GM12891 (cell line): ENCODE results near the gene LCOR.
"Not testable (repeated sequence)": the region's sequence is repeated elsewhere in the genome, so short reads cannot be mapped to it uniquely, and the experiment has no call there.

ENCODE experiments used
- POLR2A ChIP-seq: IDR thresholded peaks from 2 replicates; pipeline ENCODE4 v1.6.1; 2011; ENCODE audit warnings: low read depth, low read length, control low read depth
- POLR2AphosphoS5 ChIP-seq: IDR thresholded peaks from 2 replicates; pipeline ENCODE4 v1.6.1; 2011; ENCODE audit warnings: low read depth, low read length, control low read depth
- TAF1 ChIP-seq: IDR thresholded peaks from 2 replicates; pipeline ENCODE4 v1.6.1; 2011; ENCODE audit warnings: low read depth, low read length, control low read depth

DNA sequence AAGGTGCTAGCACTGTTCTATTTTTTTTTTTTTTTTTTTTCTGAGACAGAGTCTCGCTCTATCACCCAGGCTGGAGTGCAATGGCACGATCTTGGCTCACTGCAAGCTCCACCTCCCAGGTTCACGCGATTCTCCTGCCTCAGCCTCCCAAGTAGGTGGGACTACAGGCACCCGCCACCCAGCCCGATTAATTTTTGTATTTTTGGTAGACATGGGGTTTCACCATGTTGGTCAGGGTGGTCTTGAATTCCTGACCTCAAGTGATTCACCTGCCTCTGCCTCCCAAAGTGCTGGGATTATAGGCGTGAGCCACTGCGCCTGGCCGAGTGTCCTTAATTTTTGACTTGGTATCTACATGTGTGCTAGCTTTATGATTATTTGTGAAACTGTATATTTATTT, 201.7 kb downstream of the LCOR start:
- not testable (repeated sequence) for TF ChIP-seq POLR2AphosphoS5, POLR2A, TAF1
